CD4-positive, alpha-beta T cell treated with Interleukin-15 for 4 hours (primary cell): ENCODE results near the gene CPNE8.

Experiments
- DNase-seq: peaks from one replicate; pipeline ENCODE4 v3.0.0-alpha.2; 2020; ENCODE audit warnings: low spot score

Gene CPNE8

DNA sequence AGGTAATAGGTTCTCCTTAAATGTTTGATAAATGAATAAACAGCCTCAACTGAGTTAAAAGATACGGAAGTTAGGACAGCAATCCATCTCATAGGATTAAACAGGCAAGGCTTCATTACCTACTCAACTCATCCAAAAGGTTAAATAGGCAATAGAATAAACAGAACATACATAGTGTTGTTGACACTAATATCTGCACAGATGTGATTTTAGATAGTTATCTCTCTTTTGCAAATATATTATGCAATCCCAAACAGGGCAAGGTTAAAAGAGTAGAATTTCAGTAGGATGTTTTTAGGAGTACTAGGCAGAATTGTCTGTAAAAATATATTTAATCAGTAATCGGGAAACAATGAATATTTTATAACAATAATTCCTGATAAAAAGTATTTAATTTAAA lies 276.3 kb downstream of the CPNE8 start:
- no peak for DNase-seq

- DNase-seq = no peak
Observed at GRCh38 chr12:38628288-38628687, 277.1 kb downstream of the CPNE8 start.

DNA sequence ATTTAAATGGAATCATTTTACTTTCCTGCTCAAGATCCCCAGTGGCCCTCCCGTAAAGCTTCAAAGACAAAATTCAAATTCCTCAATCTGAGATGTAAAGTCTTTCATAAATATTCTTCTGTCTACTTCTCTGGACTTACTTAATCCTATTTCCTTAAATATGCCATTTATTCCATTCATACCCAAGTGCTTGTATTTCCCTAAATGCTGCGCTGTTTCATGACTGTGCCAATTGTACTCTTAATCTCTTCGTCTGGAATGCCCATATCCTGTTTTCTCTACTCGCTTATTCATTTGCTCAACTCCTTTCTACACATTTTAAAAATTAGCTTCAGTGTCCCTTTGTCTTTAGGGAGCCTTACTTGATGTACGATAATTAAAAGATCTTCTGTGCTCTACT lies 280.1 kb downstream of the CPNE8 start:
- DNase-seq = no peak

GRCh38 chr12:38614171-38614570 lies 291.2 kb downstream of the CPNE8 start:
- DNase-seq = no peak

DNA sequence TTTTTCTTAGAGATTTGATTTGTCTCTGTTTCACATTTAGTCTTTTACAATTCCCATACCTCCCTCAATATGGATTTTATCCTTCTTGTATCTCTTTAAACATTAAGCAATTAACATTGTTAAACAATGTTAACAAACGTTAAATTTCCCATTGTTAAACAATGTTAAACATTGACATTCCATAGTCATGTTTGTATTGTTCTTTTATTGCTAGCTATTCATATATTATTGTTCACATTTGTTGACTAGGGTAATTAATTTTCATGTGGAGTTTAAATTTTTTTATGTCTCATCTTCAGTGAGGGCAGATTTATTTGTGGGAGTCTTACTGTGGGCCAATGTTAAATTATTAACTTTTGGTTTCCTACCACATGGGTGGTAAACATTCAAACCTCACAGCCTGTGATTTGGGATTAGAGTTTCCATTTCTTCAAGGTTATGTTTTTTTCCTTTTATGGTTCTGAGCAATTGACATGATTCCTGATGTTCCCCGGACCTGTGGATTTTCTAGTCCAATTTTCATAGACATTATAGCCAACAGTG lies 294.5 kb downstream of the CPNE8 start:
- DNase-seq = no peak

- no peak for DNase-seq
Observed at GRCh38 chr12:38607295-38607694, 298.1 kb downstream of the CPNE8 start.
